ENCODE results near the gene SOWAHC.

DNA sequence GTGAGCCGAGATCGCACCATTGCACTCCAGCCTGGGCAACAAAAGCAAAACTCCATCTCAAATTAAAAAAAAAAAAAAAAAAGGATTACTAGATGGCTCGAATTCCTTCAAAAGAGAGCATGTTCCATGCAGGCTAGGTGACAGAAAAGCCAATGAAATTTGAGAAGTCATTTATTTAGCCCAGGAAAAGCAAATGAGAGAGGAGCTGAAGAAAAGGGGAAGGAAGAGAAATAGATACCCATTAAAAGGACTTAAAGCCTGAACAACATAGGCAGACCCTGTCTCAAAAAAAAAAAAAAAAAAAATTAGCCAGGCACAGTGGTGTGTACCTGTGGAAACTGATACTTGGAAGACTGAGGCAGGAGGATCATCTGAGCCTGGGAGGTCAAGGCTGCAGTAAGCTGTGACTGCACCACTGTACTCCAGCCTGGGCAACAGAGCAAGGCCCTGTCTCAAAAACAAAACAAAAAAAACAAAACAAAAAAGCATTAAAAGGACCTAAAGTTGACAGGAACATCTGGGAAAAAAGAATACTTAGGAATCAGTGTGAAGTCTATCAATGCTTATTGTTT is 11.5 kb upstream of the SOWAHC start:
- TF ChIP-seq, protein P1, sequence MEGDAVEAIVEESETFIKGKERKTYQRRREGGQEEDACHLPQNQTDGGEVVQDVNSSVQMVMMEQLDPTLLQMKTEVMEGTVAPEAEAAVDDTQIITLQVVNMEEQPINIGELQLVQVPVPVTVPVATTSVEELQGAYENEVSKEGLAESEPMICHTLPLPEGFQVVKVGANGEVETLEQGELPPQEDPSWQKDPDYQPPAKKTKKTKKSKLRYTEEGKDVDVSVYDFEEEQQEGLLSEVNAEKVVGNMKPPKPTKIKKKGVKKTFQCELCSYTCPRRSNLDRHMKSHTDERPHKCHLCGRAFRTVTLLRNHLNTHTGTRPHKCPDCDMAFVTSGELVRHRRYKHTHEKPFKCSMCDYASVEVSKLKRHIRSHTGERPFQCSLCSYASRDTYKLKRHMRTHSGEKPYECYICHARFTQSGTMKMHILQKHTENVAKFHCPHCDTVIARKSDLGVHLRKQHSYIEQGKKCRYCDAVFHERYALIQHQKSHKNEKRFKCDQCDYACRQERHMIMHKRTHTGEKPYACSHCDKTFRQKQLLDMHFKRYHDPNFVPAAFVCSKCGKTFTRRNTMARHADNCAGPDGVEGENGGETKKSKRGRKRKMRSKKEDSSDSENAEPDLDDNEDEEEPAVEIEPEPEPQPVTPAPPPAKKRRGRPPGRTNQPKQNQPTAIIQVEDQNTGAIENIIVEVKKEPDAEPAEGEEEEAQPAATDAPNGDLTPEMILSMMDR (IDR thresholded peaks at IDR 0.05; ENCODE audit: poor library complexity), result no peak
- TF ChIP-seq EZH2 (IDR thresholded peaks at IDR 0.05; ENCODE audit: borderline replicate concordance), result no peak

Measured in hepatocyte (in vitro differentiated cells).